H1 (cell line): ENCODE measurements around the gene RNASEH2C. TPM values are rescaled to one million over a fixed set of nuclear protein-coding genes. Genes with fewer than 3 reads are reported as not detected.

Experiments used
- RNF2 ChIP-seq: fragments of 200-900, 300-1000 bp; sonication (generic); IDR thresholded peaks from 2 replicates; pipeline ENCODE4 v1.7.1; 2016; ENCODE audit warnings: borderline replicate concordance, low read depth, mild to moderate bottlenecking, antibody characterized with exemption, low read length; ENCODE audit not compliant: poor library complexity, severe bottlenecking; ENCODE audit errors: missing control alignments
- polyA plus RNA-seq, 7 experiments: library from polyadenylated mRNA; depleted of rRNA in 3 of 7; stranded (reverse) in 5 of 7; unstranded in 2 of 7; fragments of >200 nt in 5 of 7; fragments of 200-250 nt in 2 of 7; gene quantifications; 1 replicate in 5 of 7; 2 replicates in 1 of 7; 4 replicates in 1 of 7; pipeline versions ENCODE4 v1.2.1 to v1.2.3, GENCODE V29; 2011 to 2013; ENCODE audit warnings: missing spikeins in 2 of 7, mixed read lengths in 2 of 7
- total RNA-seq: library from RNA; stranded (reverse); fragmentation: NEBNext Ultra II Directional; extraction: Animal tissue kit (Norgen Biotek cat#: 25700); gene quantifications from 2 replicates; pipeline ENCODE4 v1.2.1, GENCODE V29; 2021

Gene RNASEH2C
- total and polyA plus RNA-seq, 2 of the 8 experiments (the other 6 are each of a cell fraction or from before 2014, with no cell fraction given) = 40.2 to 60.3 TPM

GRCh38 chr11:65718964-65719492 is 1.6 kb downstream of the RNASEH2C start (continued):
- TF ChIP-seq RNF2 = no peak
